HG02678 (cell line): ENCODE results near the gene PTMA.
"Not testable (repeated sequence)": the region's sequence is repeated elsewhere in the genome, so short reads cannot be mapped to it uniquely, and the experiment has no call there.

ENCODE experiments used
- ATAC-seq: cut with Tn5 transposase; IDR thresholded peaks from one replicate; pipeline ENCODE4 v1.9.1; 2021; ENCODE audit warnings: mild to moderate bottlenecking, moderate library complexity; ENCODE audit not compliant: unreplicated experiment

PTMA gene

GRCh38 chr2:231691251-231691772, 17.0 kb upstream of the PTMA start:
- no peak for ATAC-seq

GRCh38 chr2:231692847-231693246, 15.5 kb upstream of the PTMA start:
- no peak for ATAC-seq

- ATAC-seq: no peak
These were observed 14.4 kb upstream of the PTMA start for GRCh38 chr2:231693956-231694355.

- ATAC-seq: no peak
These were observed 12.3 kb upstream of the PTMA start for GRCh38 chr2:231696004-231696367.

- no peak for ATAC-seq
These were observed 9.3 kb upstream of the PTMA start for GRCh38 chr2:231699006-231699405.

DNA sequence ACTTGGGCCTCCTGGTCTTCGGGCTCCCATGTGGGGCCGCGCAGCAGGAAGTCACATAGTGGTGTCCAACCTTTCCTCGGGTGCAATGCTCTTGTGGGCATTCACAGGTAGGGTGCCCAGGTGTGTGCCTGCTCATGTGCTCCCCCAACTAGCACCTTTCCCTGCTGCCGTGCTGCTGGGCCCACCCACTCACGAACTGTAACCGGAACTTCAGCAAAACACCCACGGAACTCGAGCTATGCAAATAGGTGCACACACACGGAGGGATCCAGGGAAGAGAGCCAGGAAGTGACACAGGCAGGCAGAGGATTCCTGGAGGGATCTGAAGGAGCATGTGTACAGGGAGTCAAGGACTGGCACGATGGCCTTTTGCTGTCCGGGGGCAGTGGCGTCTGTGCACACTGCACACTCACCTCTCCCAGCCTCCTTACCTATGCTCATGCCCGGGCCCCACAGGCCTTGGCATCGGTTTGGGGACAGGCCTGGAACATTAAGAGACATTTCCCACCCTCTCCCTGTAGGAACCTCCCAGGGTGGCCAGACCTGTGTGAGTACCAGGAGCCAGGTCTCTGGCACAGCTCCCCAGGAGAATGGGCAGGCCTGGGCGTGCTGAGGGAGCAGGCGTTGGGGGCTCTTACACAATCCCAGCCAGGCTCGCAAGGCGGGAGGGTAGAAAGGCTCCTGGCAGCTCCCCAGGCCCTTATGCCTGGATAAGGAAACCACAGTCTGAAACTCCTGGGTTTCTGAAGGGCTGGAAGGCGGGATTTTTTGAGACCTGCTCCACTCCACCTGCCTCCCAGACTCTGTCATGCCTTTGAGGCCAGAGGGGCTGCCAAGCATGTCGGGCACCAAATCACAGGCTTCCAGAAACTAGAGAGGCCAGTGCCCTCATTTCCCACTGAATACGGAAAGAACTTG, 6.6 kb upstream of the PTMA start:
- no peak for ATAC-seq

- no peak for ATAC-seq
These were observed 4.3 kb upstream of the PTMA start for GRCh38 chr2:231704017-231704416.

GRCh38 chr2:231706731-231707624, 1.3 kb upstream of the PTMA start:
- ATAC-seq: peak; percentile 39

DNA sequence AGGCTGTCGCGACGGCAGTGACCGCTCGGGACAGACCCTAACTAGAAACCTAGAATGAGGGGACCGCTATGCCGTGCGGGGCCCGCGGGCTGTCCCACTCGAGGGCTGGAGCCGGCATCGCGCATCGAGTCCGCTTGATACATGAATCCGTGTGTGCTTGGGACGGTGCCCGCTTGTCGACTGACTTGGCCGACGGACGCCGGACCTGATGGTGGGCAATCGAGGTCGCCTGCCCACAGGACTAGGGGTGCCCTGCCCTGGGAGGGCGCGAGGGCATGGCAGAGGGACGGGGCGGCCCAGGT, 749 bp upstream of the PTMA start:
- ATAC-seq: no peak

GRCh38 chr2:231708773-231709635, 679 bp downstream of the PTMA start:
- no peak for ATAC-seq

GRCh38 chr2:231709636-231709980, 1.3 kb downstream of the PTMA start:
- no peak for ATAC-seq

GRCh38 chr2:231709981-231710798, 1.9 kb downstream of the PTMA start:
- ATAC-seq: peak; percentile 21

DNA sequence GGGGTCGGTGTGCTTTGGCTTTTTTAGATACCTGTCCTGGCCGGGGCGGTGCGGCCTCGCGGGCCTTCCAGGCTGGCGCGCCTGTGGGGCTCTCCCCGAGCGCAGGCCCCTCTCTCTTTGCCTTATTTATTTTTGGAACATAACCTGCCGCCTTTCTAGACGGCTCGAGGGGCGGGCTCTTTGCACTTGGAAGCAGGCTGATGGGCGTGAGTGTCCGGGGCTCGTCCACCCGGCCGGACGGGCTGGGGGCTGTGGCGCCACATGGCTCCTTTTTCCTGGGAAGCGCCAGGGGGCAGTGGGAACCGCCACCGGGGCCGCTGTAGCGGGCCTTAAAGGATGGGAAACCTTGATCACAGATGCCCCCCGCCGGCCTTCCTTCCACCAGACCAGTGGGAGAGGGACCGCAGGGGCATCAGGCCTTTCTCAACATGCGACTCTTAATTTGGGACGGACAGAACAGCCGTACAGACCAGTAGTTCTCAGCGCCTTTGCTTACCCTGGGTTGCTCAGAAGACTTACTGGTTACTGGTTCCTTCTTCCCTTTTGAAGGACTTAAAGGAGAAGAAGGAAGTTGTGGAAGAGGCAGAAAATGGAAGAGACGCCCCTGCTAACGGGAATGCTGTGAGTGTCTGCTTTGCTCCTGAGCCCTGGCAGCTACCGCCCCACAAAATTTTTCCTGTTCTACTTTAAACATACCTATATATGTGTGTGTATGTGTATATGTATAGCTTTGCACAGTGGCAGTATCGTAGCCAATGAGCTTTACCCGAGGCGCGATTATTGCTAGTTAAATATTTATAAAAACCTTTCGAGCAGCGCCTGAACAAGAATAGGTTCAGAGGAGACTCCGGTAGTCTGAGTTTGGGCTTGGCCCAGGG, 2.7 kb downstream of the PTMA start:
- no peak for ATAC-seq

DNA sequence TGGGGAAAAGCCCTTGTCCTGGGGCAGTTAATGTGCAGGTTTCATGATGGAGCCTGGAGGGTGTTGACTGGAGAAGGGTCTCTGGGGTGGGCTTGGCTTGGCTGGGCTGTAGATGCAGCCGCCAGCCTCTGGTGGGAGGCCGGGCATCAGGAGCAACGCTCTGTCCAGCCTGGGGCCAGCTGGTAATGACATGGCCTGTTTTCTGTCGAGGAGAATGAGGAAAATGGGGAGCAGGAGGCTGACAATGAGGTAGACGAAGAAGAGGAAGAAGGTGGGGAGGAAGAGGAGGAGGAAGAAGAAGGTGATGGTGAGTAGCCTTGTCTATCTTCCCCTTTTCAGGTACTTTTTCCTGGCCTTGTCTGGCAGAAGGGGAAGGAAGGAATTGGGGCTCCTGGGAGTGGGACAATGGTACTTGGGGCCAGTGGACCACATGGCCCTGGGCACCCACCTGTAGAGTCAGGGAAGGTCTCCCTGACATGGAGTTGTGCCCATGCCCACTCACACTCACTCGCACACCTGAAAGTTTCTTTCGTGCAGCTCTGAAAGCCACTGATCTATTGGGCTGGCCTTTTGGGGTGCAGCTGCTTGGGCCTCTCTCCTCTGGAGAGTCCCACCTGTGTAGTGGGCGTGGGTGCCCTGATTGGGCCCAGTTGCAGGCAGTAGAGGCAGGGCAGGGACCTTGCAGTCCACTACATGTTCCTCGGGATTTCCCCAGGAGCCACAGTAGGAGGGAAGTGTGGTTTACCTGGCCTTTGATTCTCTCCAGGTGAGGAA, 3.5 kb downstream of the PTMA start:
- ATAC-seq: no peak

DNA sequence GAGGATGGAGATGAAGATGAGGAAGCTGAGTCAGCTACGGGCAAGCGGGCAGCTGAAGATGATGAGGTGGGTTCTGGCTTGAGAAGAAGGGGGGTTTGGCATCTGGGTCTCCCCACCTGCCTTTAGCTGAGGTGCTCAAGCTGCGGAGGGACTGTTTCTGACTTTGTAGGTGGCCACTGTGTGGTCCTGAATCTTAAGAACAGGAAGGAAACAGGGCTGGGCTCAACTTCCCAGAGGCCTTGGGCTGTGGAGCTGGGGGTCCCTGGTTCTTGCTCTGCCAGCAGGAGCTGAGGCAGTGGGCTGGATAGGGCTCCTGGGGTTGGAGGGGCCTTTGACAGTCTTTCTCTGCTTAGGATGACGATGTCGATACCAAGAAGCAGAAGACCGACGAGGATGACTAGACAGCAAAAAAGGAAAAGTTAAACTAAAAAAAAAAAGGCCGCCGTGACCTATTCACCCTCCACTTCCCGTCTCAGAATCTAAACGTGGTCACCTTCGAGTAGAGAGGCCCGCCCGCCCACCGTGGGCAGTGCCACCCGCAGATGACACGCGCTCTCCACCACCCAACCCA, 4.2 kb downstream of the PTMA start:
- ATAC-seq: not testable (repeated sequence)

- not testable (repeated sequence) for ATAC-seq
These were observed 5.0 kb downstream of the PTMA start for GRCh38 chr2:231713406-231713729.

- no peak for ATAC-seq
These were observed 5.7 kb downstream of the PTMA start for GRCh38 chr2:231713730-231714638.
